ENCODE results near the gene ZNF326.
A peak's percentile ranks its signal among the peaks of the same experiment; 100 is the strongest.
"Not testable (repeated sequence)": the region's sequence is repeated elsewhere in the genome, so short reads cannot be mapped to it uniquely, and the experiment has no call there.

The ZNF326 gene

DNA sequence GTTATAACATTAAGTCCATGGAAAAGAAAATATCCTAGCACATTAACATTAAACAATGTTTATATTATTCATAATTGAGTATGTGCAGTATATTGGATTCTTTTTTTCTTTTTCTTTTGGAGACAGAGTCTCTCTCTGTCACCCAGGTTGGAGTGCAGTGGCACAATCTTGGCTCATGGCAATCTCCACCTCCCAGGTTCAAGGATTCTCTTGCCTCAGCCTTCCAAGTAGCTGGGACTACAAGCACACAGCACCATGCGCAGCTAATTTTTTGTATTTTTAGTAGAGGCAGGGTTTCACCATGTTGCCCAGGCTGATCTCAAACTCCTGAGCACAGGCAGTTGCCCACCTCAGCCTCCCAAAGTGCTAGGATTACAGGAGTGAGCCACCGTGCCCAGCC lies 12.1 kb upstream of the ZNF326 start:
- not testable (repeated sequence) for H3K4me3 Mint-ChIP-seq; ATAC-seq; H3K9me3 Mint-ChIP-seq; DNase-seq (ENCODE audit: low spot score in 2 of 2); H3K27ac Mint-ChIP-seq; H3K36me3 Mint-ChIP-seq; H3K4me1 Mint-ChIP-seq

- not testable (repeated sequence) for DNase-seq (ENCODE audit: low spot score in 2 of 2); H3K9me3 Mint-ChIP-seq; H3K4me1 Mint-ChIP-seq; H3K36me3 Mint-ChIP-seq; ATAC-seq; H3K4me3 Mint-ChIP-seq; H3K27ac Mint-ChIP-seq
These were observed 10.3 kb upstream of the ZNF326 start for GRCh38 chr1:89984564-89985116.

GRCh38 chr1:89986020-89986419 lies 8.9 kb upstream of the ZNF326 start:
- no peak for ATAC-seq
- no peaks in the 10 kb centered on the region for H3K4me1 Mint-ChIP-seq
- no peak overlapping the region for H3K4me3 Mint-ChIP-seq
- H3K9me3 Mint-ChIP-seq: no peaks in the 10 kb centered on the region
- no peak overlapping the region for H3K27ac Mint-ChIP-seq
- no peaks in the 10 kb centered on the region for H3K36me3 Mint-ChIP-seq
- DNase-seq (ENCODE audit: low spot score in 2 of 2): no peak

GRCh38 chr1:89987159-89987819 lies 7.6 kb upstream of the ZNF326 start:
- ATAC-seq (peak; percentile 78), DNase-seq (ENCODE audit: low spot score in 2 of 2) (peak in 1 of 2 donors; percentile 58)
- Mint-ChIP-seq H3K9me3 (no peaks in the 10 kb centered on the region), H3K36me3 (no peaks in the 10 kb centered on the region), H3K27ac (no peak overlapping the region), H3K4me1 (no peaks in the 10 kb centered on the region), H3K4me3 (no peak overlapping the region)

DNA sequence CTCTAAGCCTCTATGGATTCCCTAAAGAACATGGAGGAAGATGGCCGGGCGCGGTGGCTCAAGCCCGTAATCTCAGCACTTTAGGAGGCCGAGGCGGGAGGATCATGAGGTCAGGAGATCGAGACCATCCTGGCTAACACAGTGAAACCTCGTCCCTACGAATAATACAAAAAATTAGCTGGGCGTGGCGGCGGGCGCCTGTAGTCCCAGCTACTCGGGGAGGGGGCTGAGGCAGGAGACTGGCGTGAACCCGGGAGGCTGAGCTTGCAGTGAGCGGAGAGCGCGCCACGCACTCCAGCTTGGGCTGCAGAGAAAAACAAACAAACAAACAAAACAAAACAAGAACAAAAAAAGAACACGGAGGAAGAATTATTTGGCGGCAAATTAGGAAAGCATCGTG lies 5.8 kb upstream of the ZNF326 start:
- Mint-ChIP-seq H3K9me3 (no peaks in the 10 kb centered on the region), H3K36me3 (no peaks in the 10 kb centered on the region), H3K4me1 (no peaks in the 10 kb centered on the region), H3K27ac (no peak overlapping the region), H3K4me3 (no peak overlapping the region)
- DNase-seq (ENCODE audit: low spot score in 2 of 2): no peak
- no peak for ATAC-seq

GRCh38 chr1:89989799-89990198 lies 5.1 kb upstream of the ZNF326 start:
- Mint-ChIP-seq H3K36me3 (no peaks in the 10 kb centered on the region), H3K27ac (no peak overlapping the region), H3K4me3 (no peak overlapping the region), H3K4me1 (no peaks in the 10 kb centered on the region), H3K9me3 (no peaks in the 10 kb centered on the region)
- no peak for DNase-seq (ENCODE audit: low spot score in 2 of 2)
- ATAC-seq: no peak

GRCh38 chr1:89990976-89991831 lies 3.7 kb upstream of the ZNF326 start:
- no peak overlapping the region for H3K27ac Mint-ChIP-seq
- no peak for ATAC-seq
- no peak for DNase-seq (ENCODE audit: low spot score in 2 of 2)
- no peak overlapping the region for H3K4me3 Mint-ChIP-seq
- peaks cover under 1% of the 10 kb centered on the region for H3K4me1 Mint-ChIP-seq
- no peaks in the 10 kb centered on the region for H3K9me3 Mint-ChIP-seq
- no peaks in the 10 kb centered on the region for H3K36me3 Mint-ChIP-seq

DNA sequence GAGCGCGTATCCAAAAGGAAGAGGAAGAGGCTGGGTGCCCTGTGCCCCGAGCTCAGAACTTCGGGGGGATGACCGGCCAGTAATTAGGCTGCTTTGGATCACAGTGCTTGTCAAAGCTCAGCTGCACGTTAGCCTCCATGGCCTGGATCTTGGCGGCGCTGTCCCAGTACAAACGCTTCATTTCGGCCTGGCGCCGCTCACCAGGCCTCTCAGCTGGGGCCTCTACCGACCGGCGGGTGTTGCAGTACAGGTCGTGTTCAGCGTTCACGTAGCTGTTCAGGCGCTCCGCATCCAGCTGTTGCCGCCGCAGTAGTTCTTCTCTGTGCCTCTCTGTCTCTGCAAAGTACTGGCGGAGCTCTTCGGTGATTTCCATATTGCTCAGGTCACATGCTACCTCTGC lies 1.4 kb upstream of the ZNF326 start:
- Mint-ChIP-seq H3K4me1 (peaks cover 22% of the 10 kb centered on the region), H3K9me3 (no peaks in the 10 kb centered on the region), H3K27ac (no peak overlapping the region), H3K4me3 (no peak overlapping the region), H3K36me3 (peaks cover 16% of the 10 kb centered on the region)
- no peak for ATAC-seq
- no peak for DNase-seq (ENCODE audit: low spot score in 2 of 2)

- DNase-seq (ENCODE audit: low spot score in 2 of 2) (no peak), ATAC-seq (no peak)
These were observed 592 bp upstream of the ZNF326 start for GRCh38 chr1:89994231-89994804.

DNA sequence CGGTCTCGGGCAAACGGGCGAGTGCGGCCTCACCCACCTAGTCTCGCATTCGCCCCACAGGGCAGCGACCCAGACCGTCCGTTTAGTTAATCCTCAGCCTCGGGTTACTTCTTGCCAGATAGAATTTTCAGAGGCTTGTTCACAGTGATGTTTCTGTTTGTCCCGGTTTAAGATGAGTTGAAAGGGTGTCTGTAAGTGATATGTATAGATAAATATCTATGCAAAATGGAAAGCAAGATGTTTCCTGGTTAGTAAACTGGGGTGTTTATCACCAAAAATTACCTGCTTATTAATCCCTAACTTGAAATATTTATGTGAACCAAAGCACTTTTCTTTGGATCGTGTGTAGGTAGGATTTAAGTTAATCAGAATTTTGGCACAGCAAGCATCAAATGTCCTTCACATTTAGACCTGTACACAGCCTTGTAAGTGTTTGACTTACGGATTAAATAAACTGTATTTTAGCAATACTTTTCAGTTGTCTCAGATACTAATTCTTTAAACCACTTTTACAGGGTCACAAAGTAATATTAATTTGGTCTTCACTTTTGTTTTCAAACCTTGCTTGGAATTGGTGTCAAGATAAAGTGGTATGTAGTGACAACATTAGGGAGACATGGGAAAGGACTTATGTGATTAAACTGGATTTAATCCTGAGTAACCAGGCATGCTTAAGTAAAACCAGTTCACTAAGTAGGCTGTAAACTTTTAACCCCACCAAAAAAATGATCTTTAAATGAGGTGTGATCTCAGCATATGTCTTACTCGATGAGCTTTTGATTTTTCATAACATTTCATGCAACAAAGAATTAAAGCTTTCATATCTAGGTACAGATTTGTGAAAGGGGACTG lies 914 bp downstream of the ZNF326 start:
- H3K27ac Mint-ChIP-seq: peak overlapping the region; percentile 90
- peaks cover 33% of the 10 kb centered on the region for H3K4me1 Mint-ChIP-seq

More at GRCh38 chr1:89994231-89994804, 592 bp upstream of the ZNF326 start:
- peaks cover 27% of the 10 kb centered on the region for H3K4me1 Mint-ChIP-seq
- no peaks in the 10 kb centered on the region for H3K9me3 Mint-ChIP-seq
- H3K4me3 Mint-ChIP-seq: peak overlapping the region; percentile 88
- peak overlapping the region; percentile 90 for H3K27ac Mint-ChIP-seq
- peaks cover 23% of the 10 kb centered on the region for H3K36me3 Mint-ChIP-seq

DNA sequence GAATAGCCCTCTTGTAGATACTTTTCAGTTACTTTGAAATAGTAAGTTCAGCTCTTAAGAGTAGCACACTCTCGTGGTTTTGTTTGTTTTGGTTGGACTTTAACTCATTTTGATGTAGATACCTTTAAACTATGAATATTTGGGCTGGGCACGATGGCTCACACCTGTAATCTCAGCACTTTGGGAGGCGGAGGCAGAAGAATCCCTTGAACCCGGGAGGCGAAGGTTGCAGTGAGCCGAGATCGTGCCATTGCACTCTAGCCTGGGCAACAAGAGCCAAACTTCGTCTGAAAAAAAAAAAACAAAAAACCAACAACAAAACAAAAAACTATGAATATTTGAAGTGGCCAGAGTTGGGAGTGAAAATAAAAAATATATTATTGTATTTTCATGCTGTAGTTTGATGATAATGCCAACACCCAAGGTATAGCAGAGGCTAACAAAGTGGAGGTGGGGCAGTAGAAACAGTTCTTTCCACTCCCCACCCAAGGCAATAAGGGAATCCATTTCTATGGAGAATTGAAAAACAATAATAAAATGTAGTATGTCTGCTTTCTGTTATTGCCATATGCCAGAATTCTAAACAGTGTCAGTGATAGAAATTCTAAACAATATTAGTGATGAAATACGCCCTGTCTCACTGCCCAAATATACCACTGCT lies 1.7 kb downstream of the ZNF326 start:
- no peak overlapping the region for H3K27ac Mint-ChIP-seq
- no peak for ATAC-seq
- H3K9me3 Mint-ChIP-seq: no peaks in the 10 kb centered on the region
- H3K4me3 Mint-ChIP-seq: peak overlapping the region; percentile 88
- DNase-seq (ENCODE audit: low spot score in 2 of 2): no peak
- peaks cover 39% of the 10 kb centered on the region for H3K36me3 Mint-ChIP-seq
- peaks cover 36% of the 10 kb centered on the region for H3K4me1 Mint-ChIP-seq

More for the DNA sequence above, 914 bp downstream of the ZNF326 start:
- Mint-ChIP-seq H3K36me3 (peaks cover 32% of the 10 kb centered on the region), H3K4me3 (peak overlapping the region; percentile 88), H3K9me3 (no peaks in the 10 kb centered on the region)
- DNase-seq (ENCODE audit: low spot score in 2 of 2) (no peak), ATAC-seq (no peak)

DNA sequence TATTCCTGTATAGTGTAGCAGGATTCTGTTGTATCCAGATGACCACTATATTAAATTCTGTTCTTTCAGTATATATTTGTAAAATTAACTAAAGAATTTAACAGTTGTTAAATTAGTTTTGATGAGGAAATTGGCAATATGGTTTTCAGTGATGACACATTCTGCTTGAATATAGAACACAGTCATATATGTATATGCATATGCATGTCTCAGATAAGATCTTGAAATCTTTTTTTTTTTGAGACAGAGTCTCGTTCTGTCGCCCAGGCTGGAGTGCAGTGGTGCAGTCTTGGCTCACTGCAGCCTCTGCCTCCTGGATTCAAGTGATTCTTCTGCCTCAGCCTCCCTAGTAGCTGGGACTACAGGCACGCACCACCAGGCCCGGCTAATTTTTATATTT lies 2.2 kb downstream of the ZNF326 start:
- peak; percentile 27 for ATAC-seq
- DNase-seq (ENCODE audit: low spot score in 2 of 2); H3K27ac Mint-ChIP-seq; H3K9me3 Mint-ChIP-seq: not testable (repeated sequence)
- peaks cover 36% of the 10 kb centered on the region for H3K4me1 Mint-ChIP-seq
- H3K4me3 Mint-ChIP-seq: peak overlapping the region; percentile 41
- peaks cover 45% of the 10 kb centered on the region for H3K36me3 Mint-ChIP-seq

DNA sequence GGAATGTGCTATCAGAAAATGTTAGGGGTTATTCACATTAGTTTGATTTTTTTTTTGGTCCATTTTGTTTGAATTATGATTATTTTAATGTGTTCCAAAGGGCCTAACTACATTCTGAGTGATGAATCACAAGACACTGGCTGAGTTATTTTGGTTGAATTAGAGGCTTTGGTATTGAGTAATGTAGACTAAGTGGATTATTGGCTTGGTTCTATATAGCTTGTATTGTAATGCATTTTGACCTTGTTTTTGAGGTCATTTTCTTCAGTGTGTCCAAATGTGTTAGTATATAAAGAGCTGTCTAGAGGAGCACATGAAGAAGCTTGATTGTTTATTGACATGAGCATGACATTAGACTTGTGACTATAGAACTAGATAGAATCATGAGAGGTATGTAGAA lies 3.4 kb downstream of the ZNF326 start:
- Mint-ChIP-seq H3K27ac (no peak overlapping the region), H3K36me3 (peaks cover 47% of the 10 kb centered on the region), H3K4me1 (peaks cover 36% of the 10 kb centered on the region), H3K4me3 (no peak overlapping the region), H3K9me3 (no peaks in the 10 kb centered on the region)
- ATAC-seq: no peak
- no peak for DNase-seq (ENCODE audit: low spot score in 2 of 2)

- H3K36me3 Mint-ChIP-seq: peaks cover 51% of the 10 kb centered on the region
These were observed 4.3 kb downstream of the ZNF326 start for GRCh38 chr1:89999208-89999607.

More at GRCh38 chr1:89999208-89999607, 4.3 kb downstream of the ZNF326 start:
- ATAC-seq (no peak), DNase-seq (ENCODE audit: low spot score in 2 of 2) (no peak)
- H3K9me3 Mint-ChIP-seq: no peaks in the 10 kb centered on the region
- H3K4me1 Mint-ChIP-seq: peaks cover 36% of the 10 kb centered on the region
- no peak overlapping the region for H3K4me3 Mint-ChIP-seq
- no peak overlapping the region for H3K27ac Mint-ChIP-seq
